Islet precursor cell (in vitro differentiated cells): Measurements from ENCODE around the gene SHROOM3.

Source experiments
- DNase-seq: peaks from one replicate; pipeline ENCODE4 v3.0.0-alpha.2; 2018

The SHROOM3 gene

DNA sequence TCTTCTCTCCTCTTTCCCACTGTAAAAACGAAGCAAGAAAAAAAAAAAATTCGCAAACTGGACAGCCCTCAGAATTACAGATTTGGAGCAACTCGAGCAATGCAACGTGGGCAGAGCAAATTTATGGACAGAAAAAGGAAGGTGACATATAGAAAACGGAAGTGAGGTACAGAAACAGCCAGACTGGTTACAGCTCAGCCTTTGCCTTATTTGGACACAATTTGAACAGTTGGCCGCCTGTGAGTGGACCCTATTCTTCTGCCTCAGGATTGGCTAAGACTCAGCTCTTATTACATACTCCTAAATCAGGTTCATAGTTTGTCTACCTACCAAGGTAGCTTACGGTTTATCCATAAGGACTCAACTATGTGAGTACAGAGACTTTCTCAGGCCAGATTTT is 364.1 kb downstream of the SHROOM3 start:
- no peak for DNase-seq

DNA sequence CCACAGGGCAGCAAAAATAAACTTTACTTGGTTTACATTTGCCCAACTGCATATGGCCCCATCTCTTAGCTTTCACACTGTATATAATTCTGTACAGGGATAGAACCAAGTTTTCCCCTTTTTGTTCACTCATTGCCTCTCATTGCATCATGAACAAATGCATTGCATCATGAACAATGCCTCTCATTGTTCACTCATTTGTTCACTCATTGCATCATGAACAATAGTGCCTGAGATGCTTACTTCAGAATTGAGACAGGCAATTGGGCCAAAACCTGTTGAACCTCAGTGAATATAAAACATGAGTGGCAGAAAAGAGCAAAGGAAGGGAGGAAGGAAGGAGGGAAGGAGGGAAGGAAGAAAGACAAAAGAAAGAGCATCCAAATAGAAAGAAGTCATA is 364.7 kb downstream of the SHROOM3 start:
- no peak for DNase-seq

- DNase-seq: no peak
Observed at GRCh38 chr4:76800902-76801301, 365.9 kb downstream of the SHROOM3 start.

DNA sequence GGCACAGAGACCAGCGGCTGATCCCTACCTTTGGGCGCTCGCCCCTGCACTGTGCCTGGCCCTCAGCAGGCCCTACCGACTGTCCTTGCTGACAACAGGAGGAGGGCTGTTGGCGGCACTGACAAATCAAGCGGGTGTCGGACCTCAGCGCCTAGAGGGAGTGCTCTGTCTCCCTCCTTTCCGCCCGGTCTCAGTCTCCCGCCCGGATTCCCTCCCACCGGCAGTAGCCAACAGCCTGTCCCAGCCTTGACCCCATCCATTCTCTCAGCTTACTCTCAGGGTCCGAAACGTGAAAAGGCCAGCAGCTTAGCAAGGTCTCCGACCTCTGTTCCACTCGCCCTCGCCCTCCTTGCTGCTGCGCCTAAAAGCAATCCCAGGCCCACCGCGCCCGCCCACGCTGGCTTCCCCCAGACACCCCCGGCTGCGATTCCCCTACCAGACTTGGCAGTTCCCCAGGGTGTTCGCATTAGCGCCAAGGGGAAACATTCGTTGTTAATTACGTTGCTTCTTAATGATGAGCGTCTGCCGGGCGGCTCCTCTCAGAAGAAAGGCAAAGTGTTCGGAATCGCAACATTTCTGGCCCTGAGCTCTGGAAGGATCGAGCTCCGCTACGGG is 366.7 kb downstream of the SHROOM3 start:
- DNase-seq: peak; percentile 92

DNA sequence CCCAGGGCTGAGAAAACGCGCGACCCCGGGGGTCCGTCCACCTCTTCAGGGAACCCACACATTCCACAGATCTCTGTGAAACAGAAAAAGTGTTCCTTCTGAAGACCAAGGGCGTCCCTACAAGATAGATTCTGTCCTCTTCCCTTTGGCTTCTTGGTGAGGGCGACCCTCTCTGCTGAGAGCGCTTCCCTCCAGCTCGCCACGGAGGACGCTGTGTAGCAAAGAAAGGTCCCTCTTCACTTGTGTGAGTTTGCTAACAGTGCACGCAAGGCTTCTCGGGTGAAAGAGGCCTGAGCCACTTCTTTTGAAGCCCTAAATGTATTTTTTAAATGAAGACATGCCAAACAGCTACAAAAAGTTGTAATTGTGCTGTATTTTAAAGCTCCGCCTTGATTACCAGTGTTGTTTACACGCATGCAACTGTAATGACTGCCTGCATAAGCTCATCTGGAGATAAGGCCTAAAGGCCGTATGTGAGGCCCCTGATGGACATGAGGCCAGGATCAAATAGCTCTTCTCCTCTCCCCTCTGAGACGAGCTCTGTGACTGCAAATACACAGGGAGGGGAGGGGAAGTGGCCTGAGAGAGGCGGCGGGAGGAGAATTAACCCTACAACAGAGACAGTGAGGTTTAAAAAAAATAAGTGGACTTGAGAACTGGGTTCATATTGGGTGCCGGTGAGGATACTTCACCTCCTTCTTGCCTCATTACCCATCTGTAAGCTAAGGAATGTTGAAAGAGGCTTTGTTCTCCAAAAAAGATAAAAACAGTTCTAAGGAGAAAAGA is 367.4 kb downstream of the SHROOM3 start:
- DNase-seq: peak; percentile 90

GRCh38 chr4:76803522-76803921 is 368.5 kb downstream of the SHROOM3 start:
- DNase-seq: peak; percentile 93

GRCh38 chr4:76804096-76804495 is 369.1 kb downstream of the SHROOM3 start:
- DNase-seq: no peak

DNA sequence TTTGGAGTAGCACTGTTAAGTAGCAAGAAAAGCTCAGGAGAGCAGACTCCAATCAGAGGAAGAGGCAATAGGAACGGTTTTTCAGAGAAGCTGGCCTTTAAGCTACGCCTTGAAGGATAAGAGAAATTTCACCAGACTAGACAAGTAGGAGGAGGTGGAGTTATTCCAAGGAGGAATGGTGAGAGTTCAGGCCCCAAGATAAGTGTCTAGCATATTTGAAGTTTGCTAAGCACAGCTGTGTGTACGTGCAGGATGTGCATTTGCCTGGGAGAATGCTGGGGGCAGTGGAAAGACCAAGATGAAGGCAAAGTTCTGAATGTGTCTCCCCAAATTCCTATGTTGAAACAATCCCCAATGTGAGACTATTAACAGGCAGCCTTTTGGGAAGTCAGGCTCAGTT is 371.3 kb downstream of the SHROOM3 start:
- no peak for DNase-seq

DNA sequence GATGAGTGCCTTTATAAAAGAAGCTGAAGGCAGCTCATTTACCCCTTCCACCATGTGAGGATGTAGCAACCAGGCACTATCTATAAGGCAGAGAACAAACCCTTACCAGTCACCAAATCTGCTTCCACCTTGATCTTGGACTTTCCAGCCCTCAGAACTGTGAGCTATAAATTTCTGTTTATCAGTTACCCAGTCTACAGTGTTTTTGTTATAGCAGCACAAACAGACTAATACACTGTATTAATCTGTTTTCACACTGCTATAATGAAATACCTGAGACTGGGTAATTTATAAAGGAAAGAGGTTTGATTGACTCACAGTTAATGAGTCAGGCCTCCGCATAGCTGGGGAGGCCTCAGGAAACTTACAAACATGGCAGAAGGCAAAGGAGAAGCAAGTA is 371.7 kb downstream of the SHROOM3 start:
- no peak for DNase-seq

DNA sequence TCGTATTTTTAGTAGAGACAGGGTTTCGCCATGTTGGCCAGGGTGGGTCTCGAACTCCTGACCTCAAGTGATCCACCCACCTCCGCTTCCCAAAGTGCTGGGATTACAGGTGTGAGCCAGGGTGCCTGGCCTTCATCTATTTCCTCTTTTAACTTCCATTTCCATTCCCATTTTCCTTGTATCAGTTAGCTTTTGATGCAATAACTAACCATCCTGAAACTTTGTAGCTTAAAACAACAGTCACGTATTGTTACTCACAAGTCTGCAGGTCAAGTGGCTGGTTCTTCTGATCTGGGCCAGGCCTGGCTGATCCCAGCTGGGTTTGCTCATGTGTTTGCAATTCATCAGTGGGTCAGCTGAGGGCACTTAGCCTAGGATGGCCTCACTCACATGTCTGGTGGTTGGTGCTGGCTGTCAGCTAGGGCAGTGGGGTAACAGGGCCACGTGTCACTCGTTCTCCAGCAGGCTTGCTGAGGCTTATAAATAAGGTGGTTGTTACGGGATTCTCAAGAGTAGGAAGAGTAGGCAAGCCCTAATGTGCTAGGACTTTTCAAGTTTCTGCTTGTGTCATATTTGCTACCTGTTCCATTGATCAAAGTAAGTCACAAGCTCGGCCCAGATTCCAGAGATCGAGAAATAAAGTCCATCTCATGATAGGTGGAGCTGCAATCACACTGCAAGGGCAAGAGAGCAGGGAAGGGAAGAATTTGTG is 374.7 kb downstream of the SHROOM3 start:
- DNase-seq: peak; percentile 80

GRCh38 chr4:76811604-76812412 is 376.8 kb downstream of the SHROOM3 start:
- DNase-seq: no peak

DNA sequence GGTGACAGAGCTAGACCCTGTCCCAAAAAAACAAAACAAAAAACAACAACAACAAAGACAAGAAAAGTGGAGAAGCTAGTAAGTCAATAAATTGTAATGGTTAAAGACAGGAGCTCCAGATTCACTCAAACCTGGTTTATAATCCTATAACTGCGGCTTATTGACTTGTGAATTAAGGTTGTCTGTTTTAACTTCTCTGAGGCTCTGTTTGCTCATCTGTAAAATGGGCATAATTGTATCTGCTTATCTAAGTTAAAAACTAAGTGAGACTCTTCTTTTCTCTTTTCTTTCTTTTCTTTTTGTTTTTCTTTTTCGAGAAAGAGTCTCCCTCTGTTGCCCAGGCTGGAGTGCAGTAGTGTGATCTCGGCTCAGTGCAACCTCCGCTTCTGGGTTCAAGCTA is 378.0 kb downstream of the SHROOM3 start:
- DNase-seq: no peak

DNA sequence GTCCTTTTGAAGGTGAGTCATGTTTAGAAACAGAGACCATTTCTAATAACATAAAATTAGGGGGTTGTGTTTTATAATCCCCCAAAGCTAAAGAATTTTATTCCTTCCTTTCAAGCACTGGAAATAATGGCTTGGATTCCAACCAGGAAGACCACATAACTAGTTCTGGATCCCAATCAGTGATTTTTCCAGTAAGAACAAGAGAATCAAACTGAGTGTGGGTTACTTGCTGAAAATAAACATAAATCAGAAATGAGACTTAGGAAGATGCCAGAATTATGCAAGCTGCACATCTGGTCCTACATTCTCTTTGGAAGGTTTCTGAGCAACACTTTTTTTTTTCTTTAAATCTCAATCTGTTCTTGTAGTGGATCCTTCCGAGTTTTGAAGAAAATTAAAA is 386.6 kb downstream of the SHROOM3 start:
- no peak for DNase-seq

DNA sequence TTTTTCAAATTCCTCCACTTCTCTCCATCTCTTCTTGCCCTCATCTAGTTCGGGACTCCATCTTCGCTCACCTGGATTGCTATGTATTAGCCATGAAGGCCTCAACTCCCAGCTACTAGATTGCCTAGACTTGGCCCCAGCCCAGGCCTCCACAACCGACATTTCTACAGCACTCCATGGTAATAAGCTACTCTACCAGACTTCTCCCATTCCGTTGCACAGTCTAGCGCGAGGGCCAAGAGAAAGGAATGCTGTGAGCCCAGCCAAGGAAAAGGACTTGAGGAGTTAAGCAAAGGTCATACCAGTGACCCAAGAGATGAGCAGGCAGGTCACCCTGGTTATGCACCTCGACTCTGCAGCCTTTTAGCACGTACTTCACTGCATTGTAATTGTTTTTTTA is 387.3 kb downstream of the SHROOM3 start:
- no peak for DNase-seq

DNA sequence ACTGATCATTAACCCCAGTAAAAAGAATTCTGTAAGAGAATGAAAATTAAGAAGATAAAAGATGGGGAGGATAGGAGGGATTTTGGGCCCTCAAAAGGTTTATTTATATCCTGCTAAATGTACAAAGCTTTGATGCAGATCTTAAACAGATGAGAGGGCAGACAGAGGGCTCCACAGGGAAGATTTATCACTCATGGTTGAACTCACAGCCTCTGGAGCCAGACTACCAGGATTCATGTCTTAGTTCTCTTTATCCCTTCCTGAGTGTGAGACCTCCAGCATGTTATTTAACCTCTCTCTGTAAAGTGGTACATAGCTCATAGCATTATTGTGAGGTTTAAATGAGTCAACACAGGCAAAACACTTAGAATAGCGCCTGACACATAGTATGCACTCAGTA is 388.5 kb downstream of the SHROOM3 start:
- no peak for DNase-seq

- DNase-seq: no peak
Observed at GRCh38 chr4:76830612-76830963, 395.6 kb downstream of the SHROOM3 start.

GRCh38 chr4:76830964-76831703 is 396.1 kb downstream of the SHROOM3 start:
- peak; percentile 65 for DNase-seq

DNA sequence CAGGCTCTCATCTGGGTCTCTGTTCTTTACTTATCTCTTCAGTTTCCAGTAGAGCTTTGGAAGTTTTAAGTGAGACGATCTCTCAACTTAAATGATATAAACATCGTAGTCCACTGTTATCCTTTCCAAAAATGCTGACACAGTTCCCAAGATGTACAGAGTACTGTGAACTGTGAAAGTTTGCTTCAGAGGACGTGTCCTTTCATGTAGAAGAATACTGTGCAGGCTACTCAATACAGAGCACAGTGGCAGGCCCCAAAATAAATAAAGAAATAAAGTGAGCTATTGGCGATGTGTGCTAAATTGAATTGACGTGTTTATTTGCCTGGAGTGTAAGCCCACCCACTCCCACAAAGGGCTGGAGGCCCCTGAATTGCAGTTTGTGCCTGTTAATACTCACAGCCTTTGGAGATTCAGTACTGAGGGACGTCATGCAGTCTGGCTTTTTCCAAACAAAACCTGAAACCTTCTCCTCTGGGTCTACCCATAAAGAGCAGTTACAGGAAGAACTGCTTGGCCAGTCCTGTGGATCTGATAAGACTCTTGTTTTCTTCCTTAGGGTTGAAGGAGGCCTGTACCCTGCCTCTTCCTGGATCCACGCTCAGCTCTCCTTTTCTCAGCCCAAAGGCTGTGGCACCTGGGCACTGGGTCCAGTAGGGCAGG is 396.8 kb downstream of the SHROOM3 start:
- no peak for DNase-seq
